ENCODE measurements around the gene HSPG2. TPM values are rescaled to one million over a fixed set of nuclear protein-coding genes. Genes with fewer than 3 reads are reported as not detected.

HSPG2 gene
- total RNA-seq, 1 donor from 2014 or later, result 221 TPM

GRCh38 chr1:21907079-21907418, 30.1 kb downstream of the HSPG2 start:
- Mint-ChIP-seq H3K9me3 (no peaks in the 10 kb centered on the region), H3K27ac (no peak overlapping the region), H3K36me3 (no peaks in the 10 kb centered on the region), H3K4me3 (no peak overlapping the region), H3K4me1 (peaks cover 24% of the 10 kb centered on the region), H3K27me3 (ENCODE audit: low read depth) (no peaks in the 10 kb centered on the region)
- no peak for DNase-seq (ENCODE audit: low spot score in 2 of 2, unreplicated experiment in 2 of 2)
- TF ChIP-seq CTCF (IDR thresholded peaks at IDR 0.05; ENCODE audit: unreplicated experiment), result no peak

- DNase-seq (ENCODE audit: low spot score in 2 of 2, unreplicated experiment in 2 of 2), result no peak
- Mint-ChIP-seq H3K4me3 (no peak overlapping the region), H3K4me1 (peaks cover 25% of the 10 kb centered on the region), H3K27me3 (ENCODE audit: low read depth) (no peaks in the 10 kb centered on the region), H3K36me3 (no peaks in the 10 kb centered on the region), H3K9me3 (no peaks in the 10 kb centered on the region), H3K27ac (no peak overlapping the region)
- TF ChIP-seq CTCF (IDR thresholded peaks at IDR 0.05; ENCODE audit: unreplicated experiment), result no peak
Observed at GRCh38 chr1:21906173-21907078, 30.7 kb downstream of the HSPG2 start.

- Mint-ChIP-seq H3K27ac (no peak overlapping the region), H3K27me3 (ENCODE audit: low read depth) (no peaks in the 10 kb centered on the region), H3K4me1 (peaks cover 22% of the 10 kb centered on the region), H3K9me3 (no peaks in the 10 kb centered on the region), H3K4me3 (no peak overlapping the region), H3K36me3 (peaks cover 2% of the 10 kb centered on the region)
- TF ChIP-seq CTCF (IDR thresholded peaks at IDR 0.05; ENCODE audit: unreplicated experiment), result no peak
- no peak for DNase-seq (ENCODE audit: low spot score in 2 of 2, unreplicated experiment in 2 of 2)
Observed at GRCh38 chr1:21904704-21905520, 32.2 kb downstream of the HSPG2 start.

- DNase-seq (ENCODE audit: low spot score in 2 of 2, unreplicated experiment in 2 of 2), result no peak
- H3K9me3 Mint-ChIP-seq, result no peaks in the 10 kb centered on the region
- H3K4me1 Mint-ChIP-seq, result peaks cover 22% of the 10 kb centered on the region
- peaks cover 2% of the 10 kb centered on the region for H3K36me3 Mint-ChIP-seq
- no peak overlapping the region for H3K4me3 Mint-ChIP-seq
- no peak overlapping the region for H3K27ac Mint-ChIP-seq
- no peaks in the 10 kb centered on the region for H3K27me3 Mint-ChIP-seq (ENCODE audit: low read depth)
- TF ChIP-seq CTCF (IDR thresholded peaks at IDR 0.05; ENCODE audit: unreplicated experiment), result no peak
Observed at GRCh38 chr1:21904454-21904703, 32.7 kb downstream of the HSPG2 start.

GRCh38 chr1:21903638-21904453, 33.3 kb downstream of the HSPG2 start:
- no peak overlapping the region for H3K4me3 Mint-ChIP-seq
- H3K36me3 Mint-ChIP-seq, result peaks cover 2% of the 10 kb centered on the region
- H3K9me3 Mint-ChIP-seq, result no peaks in the 10 kb centered on the region
- no peaks in the 10 kb centered on the region for H3K27me3 Mint-ChIP-seq (ENCODE audit: low read depth)
- H3K4me1 Mint-ChIP-seq, result peaks cover 26% of the 10 kb centered on the region
- H3K27ac Mint-ChIP-seq, result no peak overlapping the region
- DNase-seq (ENCODE audit: low spot score in 2 of 2, unreplicated experiment in 2 of 2), result no peak
- TF ChIP-seq CTCF (IDR thresholded peaks at IDR 0.05; ENCODE audit: unreplicated experiment), result no peak

All from mesothelial cell of epicardium (in vitro differentiated cells).